Transverse colon (tissue), 4 donors: Measurements from ENCODE around the gene AATK. TPM values are rescaled to one million over a fixed set of nuclear protein-coding genes. Genes with fewer than 3 reads are reported as not detected.

Experiments used
- DNase-seq: peaks from one replicate; pipeline ENCODE4 v3.0.0-alpha.2; 2019
- H3K27ac ChIP-seq, 4 donors: fragments of 200-600 bp; sonication (generic); 2 replicates each; pipeline ENCODE4 v1.5.1; 2016 to 2018; ENCODE audit warnings: inconsistent platforms in 4 of 4
- H3K27me3 ChIP-seq: fragments of 200-600 bp; sonication (generic); 2 replicates; pipeline ENCODE4 v1.5.1; 2017; ENCODE audit warnings: inconsistent platforms
- H3K36me3 ChIP-seq, 4 donors: fragments of 200-600 bp; sonication (generic); 2 replicates each; pipeline ENCODE4 v1.5.1; 2017 to 2019; ENCODE audit warnings: inconsistent platforms in 4 of 4
- H3K4me1 ChIP-seq, 4 donors: fragments of 200-600 bp; sonication (generic); 2 replicates each; pipeline ENCODE4 v1.5.1; 2017 to 2020; ENCODE audit warnings: inconsistent platforms in 4 of 4
- H3K4me3 ChIP-seq, 4 donors: fragments of 200-600 bp; sonication (generic); 1 replicate in 1 of 4; 2 replicates in 3 of 4; pipeline versions ENCODE4 v1.5.1 to v1.6.1; 2017 to 2019; ENCODE audit warnings: inconsistent platforms in 4 of 4
- H3K9me3 ChIP-seq, 2 donors: fragments of 200-600 bp; sonication (generic); 2 replicates each; pipeline ENCODE4 v1.5.1; 2017 to 2019; ENCODE audit warnings: inconsistent platforms in 2 of 2
- EP300 ChIP-seq: sonication (generic); formaldehyde crosslinking; IDR thresholded peaks from one replicate; pipeline ENCODE4 v1.6.1; 2017; ENCODE audit warnings: antibody characterized with exemption, low read depth
- POLR2A ChIP-seq: fragments of 450-650 bp; IDR thresholded peaks from one replicate; pipeline ENCODE4 v1.6.1; 2016; ENCODE audit warnings: antibody characterized with exemption, mild to moderate bottlenecking, moderate library complexity
- POLR2AphosphoS5 ChIP-seq, 3 donors: sonication (generic); formaldehyde crosslinking; IDR thresholded peaks; one replicate each; pipeline ENCODE4 v1.6.1; 2016; ENCODE audit warnings: antibody characterized with exemption in 3 of 3
- WGBS, 2 donors: methylation state at CpG; one replicate each; pipeline ENCODE4 v1.1.5; 2018; ENCODE audit warnings: low coverage in 1 of 2; 5-methylcytosine and 5-hydroxymethylcytosine counted together
- in situ Hi-C, 4 donors: fragments of 200-750 bp; cut with MboI; loops; one replicate each; pipeline versions ENCODE4 v1.15.0 to v1.15.1; 2017; ENCODE audit warnings: low sequenced_read_pairs in 3 of 4, low pct_ligation_motif_present in 1 of 4, low pct_unique_long_range_greater_than_20kb in 1 of 4
- intact Hi-C: fragments of 100-400 bp; cut with DNase I; formaldehyde crosslinking; loops from one replicate; pipeline ENCODE4 v1.15.1; 2023; ENCODE audit warnings: low total_unique reads
- total RNA-seq, 4 donors: library from RNA; depleted of rRNA; stranded (reverse); fragments of >200 nt; gene quantifications; one replicate each; pipeline ENCODE4 v1.1.0, GENCODE V29; 2016
- TF ChIP-seq, protein P1 (sequence below), 5 experiments: fragments of 200-600 bp in 3 of 5; fragments of 450-650 bp in 2 of 5; sonication (generic) in 3 of 5; IDR thresholded peaks; 1 replicate in 2 of 5; 2 replicates in 3 of 5; pipeline ENCODE4 v1.5.1; 2016 to 2017; ENCODE audit warnings: antibody characterized with exemption in 5 of 5, inconsistent platforms in 3 of 5, mild to moderate bottlenecking in 2 of 5, moderate library complexity in 1 of 5

Gene AATK
- total RNA-seq, 4 donors from 2014 or later = 1.7 to 21.3 (median 8.6) TPM

GRCh38 chr17:81195941-81196495 lies 30.0 kb upstream of the AATK start:
- no peaks in the 10 kb centered on the region for H3K27me3 ChIP-seq
- TF ChIP-seq POLR2AphosphoS5 (IDR thresholded peaks at IDR 0.05) (no peak), POLR2A (no peak), EP300 (no peak)
- TF ChIP-seq, protein P1, sequence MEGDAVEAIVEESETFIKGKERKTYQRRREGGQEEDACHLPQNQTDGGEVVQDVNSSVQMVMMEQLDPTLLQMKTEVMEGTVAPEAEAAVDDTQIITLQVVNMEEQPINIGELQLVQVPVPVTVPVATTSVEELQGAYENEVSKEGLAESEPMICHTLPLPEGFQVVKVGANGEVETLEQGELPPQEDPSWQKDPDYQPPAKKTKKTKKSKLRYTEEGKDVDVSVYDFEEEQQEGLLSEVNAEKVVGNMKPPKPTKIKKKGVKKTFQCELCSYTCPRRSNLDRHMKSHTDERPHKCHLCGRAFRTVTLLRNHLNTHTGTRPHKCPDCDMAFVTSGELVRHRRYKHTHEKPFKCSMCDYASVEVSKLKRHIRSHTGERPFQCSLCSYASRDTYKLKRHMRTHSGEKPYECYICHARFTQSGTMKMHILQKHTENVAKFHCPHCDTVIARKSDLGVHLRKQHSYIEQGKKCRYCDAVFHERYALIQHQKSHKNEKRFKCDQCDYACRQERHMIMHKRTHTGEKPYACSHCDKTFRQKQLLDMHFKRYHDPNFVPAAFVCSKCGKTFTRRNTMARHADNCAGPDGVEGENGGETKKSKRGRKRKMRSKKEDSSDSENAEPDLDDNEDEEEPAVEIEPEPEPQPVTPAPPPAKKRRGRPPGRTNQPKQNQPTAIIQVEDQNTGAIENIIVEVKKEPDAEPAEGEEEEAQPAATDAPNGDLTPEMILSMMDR (IDR thresholded peaks at IDR 0.05) = no peak
- no peak overlapping the region for H3K27ac ChIP-seq
- H3K36me3 ChIP-seq = no peaks in the 10 kb centered on the region
- intact Hi-C loops = no loop called here
- no peaks in the 10 kb centered on the region for H3K4me1 ChIP-seq
- in situ Hi-C loops = no loop called here
- H3K9me3 ChIP-seq = no peaks in the 10 kb centered on the region
- 96% methylated on average over 13 of the region's 14 CpGs; no CpG with 5 or more reads in 1 of the 2 donors for WGBS, 2 donors
- no peak for DNase-seq
- no peak overlapping the region for H3K4me3 ChIP-seq

DNA sequence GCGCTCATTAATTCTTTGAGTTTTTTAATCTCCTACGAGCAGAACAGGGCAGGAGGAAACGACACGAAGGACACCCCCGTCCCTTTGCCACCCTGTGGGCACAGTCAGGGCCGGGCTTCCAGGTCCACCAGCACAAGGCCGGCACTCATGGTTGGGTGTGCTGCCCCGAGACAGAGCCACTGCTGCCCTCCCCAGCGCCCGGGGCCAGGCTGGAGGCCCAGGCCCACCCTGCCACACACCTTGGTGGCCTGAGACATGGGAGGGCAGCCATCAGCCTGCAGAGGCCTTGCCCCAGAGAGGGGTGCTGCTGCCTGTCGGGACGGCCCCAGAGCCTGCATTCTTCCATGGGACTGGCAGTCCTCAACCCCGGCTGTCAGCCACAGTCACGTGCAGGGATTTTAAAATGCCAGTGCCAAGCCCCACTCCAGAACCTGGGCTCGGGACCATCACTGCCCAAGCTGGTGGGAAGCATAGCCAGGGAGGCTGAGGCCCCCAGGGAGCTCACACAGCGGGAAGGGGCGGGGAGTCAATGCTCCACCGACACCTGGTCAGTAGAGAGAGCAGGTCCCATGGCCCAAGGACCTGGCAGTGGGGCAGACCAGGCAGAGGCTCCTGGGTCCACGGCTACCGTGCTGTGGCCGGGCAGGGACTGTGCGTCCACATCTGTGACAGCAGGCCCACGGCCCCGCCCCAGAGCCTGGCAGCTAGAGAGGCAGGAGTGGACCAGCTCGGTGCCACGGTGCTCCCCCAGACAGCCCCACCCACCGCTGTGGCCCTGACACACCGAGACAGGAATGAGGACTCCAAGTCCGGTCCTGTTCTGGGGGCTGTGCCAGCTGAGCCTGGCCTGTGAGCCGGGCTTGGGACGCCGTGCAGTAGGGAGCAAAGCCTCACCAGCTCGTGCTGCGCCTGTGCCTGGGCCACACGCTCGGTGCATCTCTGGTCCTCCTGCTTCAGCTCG lies 29.2 kb upstream of the AATK start:
- 89% methylated on average over 32 of the region's 37 CpGs; no CpG with 5 or more reads in 1 of the 2 donors for WGBS, 2 donors
- Histone ChIP-seq H3K4me3 (no peak overlapping the region), H3K9me3 (no peaks in the 10 kb centered on the region), H3K4me1 (no peaks in the 10 kb centered on the region), H3K27me3 (no peaks in the 10 kb centered on the region), H3K27ac (no peak overlapping the region), H3K36me3 (no peaks in the 10 kb centered on the region)
- intact Hi-C loops = no loop called here
- in situ Hi-C loops = no loop called here
- no peak for DNase-seq
- no peak for TF ChIP-seq POLR2A
- TF ChIP-seq, protein P1 (IDR thresholded peaks at IDR 0.05) = no peak
- TF ChIP-seq POLR2AphosphoS5 (IDR thresholded peaks at IDR 0.05) = no peak
- no peak for TF ChIP-seq EP300

DNA sequence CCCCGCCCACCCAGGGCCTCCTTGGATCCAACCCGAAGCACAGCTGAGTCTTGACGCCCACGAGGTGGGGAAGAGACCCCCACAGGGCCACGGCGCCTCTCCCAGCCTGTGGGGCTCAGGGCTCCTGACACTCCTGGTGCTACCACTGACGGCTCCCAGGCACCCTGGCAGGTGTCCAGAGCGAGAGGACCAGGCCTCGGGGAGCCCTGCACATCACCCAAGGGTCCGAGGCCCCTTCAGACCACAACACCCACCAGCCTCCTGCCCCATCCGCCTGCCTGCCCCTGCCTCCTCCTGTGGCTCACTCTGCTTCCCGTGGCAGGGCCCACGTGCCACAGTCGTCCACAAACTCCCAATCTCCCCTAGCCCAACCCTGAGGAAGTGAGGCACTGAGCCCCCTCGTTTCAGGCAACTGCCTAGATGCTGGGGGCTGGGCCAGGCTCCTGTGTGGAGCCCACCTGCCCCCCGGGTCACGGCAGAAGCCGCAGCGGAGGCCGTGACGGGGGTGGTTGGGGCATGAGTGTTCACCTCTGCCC lies 28.3 kb upstream of the AATK start:
- H3K27ac ChIP-seq = no peak overlapping the region
- TF ChIP-seq, protein P1 (IDR thresholded peaks at IDR 0.05) = no peak
- TF ChIP-seq EP300 (no peak), POLR2AphosphoS5 (IDR thresholded peaks at IDR 0.05) (no peak), POLR2A (no peak)
- H3K27me3 ChIP-seq = no peaks in the 10 kb centered on the region
- no peaks in the 10 kb centered on the region for H3K4me1 ChIP-seq
- H3K4me3 ChIP-seq = no peak overlapping the region
- in situ Hi-C loops = no loop called here
- no peaks in the 10 kb centered on the region for H3K9me3 ChIP-seq
- no peaks in the 10 kb centered on the region for H3K36me3 ChIP-seq
- intact Hi-C loops = no loop called here
- DNase-seq = no peak
- 95% methylated on average over 19 of the region's 21 CpGs; no CpG with 5 or more reads in 1 of the 2 donors for WGBS, 2 donors

DNA sequence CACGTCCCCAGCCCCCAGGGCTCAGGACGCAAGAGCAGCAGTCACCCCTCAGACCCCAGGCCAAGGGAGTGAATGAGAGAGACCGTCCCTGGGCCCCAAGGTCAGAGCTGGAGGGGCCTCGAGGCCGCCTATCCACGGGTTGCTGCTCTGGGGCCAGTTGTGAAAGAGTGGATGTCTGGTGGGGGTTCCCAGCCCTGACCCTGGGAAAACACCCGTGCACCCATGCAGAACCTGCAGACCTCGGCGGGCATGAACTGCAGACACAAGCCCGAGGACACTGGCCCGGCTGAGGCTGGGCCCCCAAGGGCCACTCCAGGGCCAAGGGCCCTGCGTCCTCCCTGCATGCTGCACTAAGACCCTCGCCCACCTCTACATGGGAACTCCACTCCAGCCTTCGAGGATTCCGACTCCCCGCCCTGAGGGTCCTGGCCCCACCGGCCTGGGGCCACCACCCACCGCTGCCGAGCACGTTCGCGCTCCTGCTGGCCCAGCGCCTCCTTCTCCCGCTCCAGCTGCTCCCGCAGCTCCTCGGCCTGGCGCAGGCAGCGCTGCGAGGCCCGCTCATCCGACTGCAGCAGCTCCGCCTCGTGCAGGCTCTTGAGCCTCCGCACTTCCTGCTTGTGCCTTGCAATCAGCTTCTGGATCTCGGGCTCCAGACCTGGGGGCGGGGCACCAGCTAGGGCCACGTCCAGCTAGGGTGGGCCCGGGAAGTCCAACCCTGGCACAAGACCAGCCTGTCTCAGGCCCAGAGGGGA lies 27.6 kb upstream of the AATK start:
- no peaks in the 10 kb centered on the region for H3K9me3 ChIP-seq
- 83% methylated on average over 37 of the region's 38 CpGs; no CpG with 5 or more reads in 1 of the 2 donors for WGBS, 2 donors
- H3K27ac ChIP-seq = no peak overlapping the region
- intact Hi-C loops = no loop called here
- no peaks in the 10 kb centered on the region for H3K36me3 ChIP-seq
- no peaks in the 10 kb centered on the region for H3K4me1 ChIP-seq
- TF ChIP-seq EP300 = no peak
- TF ChIP-seq, protein P1 (IDR thresholded peaks at IDR 0.05) = no peak
- TF ChIP-seq POLR2A = no peak
- no peak for TF ChIP-seq POLR2AphosphoS5 (IDR thresholded peaks at IDR 0.05)
- no peak overlapping the region for H3K4me3 ChIP-seq
- no peaks in the 10 kb centered on the region for H3K27me3 ChIP-seq
- in situ Hi-C loops = no loop called here
- DNase-seq = no peak
